GM23338 (cell line): ENCODE measurements around the gene C17orf50. TPM values are rescaled to one million over a fixed set of nuclear protein-coding genes. Genes with fewer than 3 reads are reported as not detected.

ENCODE experiments used
- ATAC-seq: fragments of 200-7000 bp; cut with Tn5 transposase; 3 replicates; pipeline ENCODE4 v1.9.1; 2020
- DNase-seq: peaks from one replicate; pipeline ENCODE4 v3.0.0-alpha.2; 2015; ENCODE audit warnings: low spot score
- H2AFZ ChIP-seq: fragments of 200-600 bp; sonication (generic); 2 replicates; pipeline ENCODE4 v1.8.0; 2016; ENCODE audit warnings: antibody characterized with exemption, mild to moderate bottlenecking, moderate library complexity
- H3F3A ChIP-seq: fragments of 200-600 bp; sonication (generic); replicated peaks from 2 replicates; pipeline ENCODE4 v1.8.0; 2017; ENCODE audit warnings: antibody characterized with exemption, mixed run types, low read depth
- H3K27ac ChIP-seq: fragments of 200-600 bp; sonication (generic); 2 replicates; pipeline ENCODE4 v1.6.1; 2016; ENCODE audit warnings: low read depth
- H3K27me3 ChIP-seq: fragments of 200-600 bp; sonication (generic); 2 replicates; pipeline ENCODE4 v1.8.0; 2016; ENCODE audit warnings: mild to moderate bottlenecking, mixed run types, moderate library complexity; ENCODE audit not compliant: insufficient read depth
- H3K36me3 ChIP-seq: fragments of 200-600 bp; sonication (generic); 2 replicates; pipeline ENCODE4 v1.8.0; 2016; ENCODE audit warnings: mild to moderate bottlenecking; ENCODE audit not compliant: insufficient read depth
- H3K4me1 ChIP-seq: fragments of 200-600 bp; sonication (generic); 2 replicates; pipeline ENCODE4 v1.8.0; 2016; ENCODE audit warnings: mild to moderate bottlenecking, moderate library complexity; ENCODE audit not compliant: insufficient read depth
- H3K4me2 ChIP-seq: fragments of 200-600 bp; sonication (generic); 2 replicates; pipeline ENCODE4 v1.7.1; 2017; ENCODE audit warnings: mixed run types
- H3K4me3 ChIP-seq: fragments of 200-600 bp; sonication (generic); 2 replicates; pipeline ENCODE4 v1.6.1; 2016; ENCODE audit warnings: mixed run types
- H3K79me2 ChIP-seq: fragments of 200-600 bp; sonication (generic); replicated peaks from 2 replicates; pipeline ENCODE4 v1.8.0; 2017; ENCODE audit warnings: mild to moderate bottlenecking; ENCODE audit not compliant: insufficient read depth
- H3K9me2 ChIP-seq: fragments of 200-600 bp; sonication (generic); 2 replicates; pipeline ENCODE4 v1.8.0; 2017; ENCODE audit not compliant: insufficient read depth
- H4K20me1 ChIP-seq: fragments of 200-600 bp; sonication (generic); replicated peaks from 2 replicates; pipeline ENCODE4 v1.8.0; 2017; ENCODE audit warnings: mild to moderate bottlenecking; ENCODE audit not compliant: insufficient read depth
- H3K27ac Mint-ChIP-seq: 2 replicates; pipeline ENCODE4 v1.8.0; 2020; ENCODE audit warnings: inconsistent platforms, mild to moderate bottlenecking, moderate library complexity, mixed read lengths
- H3K27me3 Mint-ChIP-seq: 3 replicates; pipeline ENCODE4 v1.8.0; 2022; ENCODE audit warnings: low read depth, mild to moderate bottlenecking, moderate library complexity, mixed read lengths, inconsistent platforms; ENCODE audit not compliant: insufficient read depth, poor library complexity
- H3K36me3 Mint-ChIP-seq: 3 replicates; pipeline ENCODE4 v1.8.0; 2021; ENCODE audit warnings: low read depth, mild to moderate bottlenecking, inconsistent platforms, moderate library complexity, mixed read lengths
- H3K4me1 Mint-ChIP-seq: 3 replicates; pipeline ENCODE4 v1.8.0; 2020; ENCODE audit warnings: mild to moderate bottlenecking, inconsistent platforms, mixed read lengths
- H3K4me3 Mint-ChIP-seq: 3 replicates; pipeline ENCODE4 v1.8.0; 2021; ENCODE audit warnings: moderate library complexity, mild to moderate bottlenecking, inconsistent platforms, mixed read lengths
- H3K9me3 Mint-ChIP-seq: 3 replicates; pipeline ENCODE4 v1.8.0; 2020; ENCODE audit warnings: moderate library complexity, mild to moderate bottlenecking, inconsistent platforms, mixed read lengths
- CREB1 ChIP-seq: fragments of 250-450 bp; sonication (Bioruptor Pico); IDR thresholded peaks from 2 replicates; pipeline ENCODE4 v1.5.0; 2020; ENCODE audit warnings: low read depth, mild to moderate bottlenecking, moderate library complexity
- EZH2 ChIP-seq: fragments of 200-600 bp; sonication (generic); IDR thresholded peaks from one replicate; pipeline ENCODE4 v1.8.0; 2017; ENCODE audit warnings: antibody characterized with exemption, mild to moderate bottlenecking, low read depth; ENCODE audit not compliant: unreplicated experiment
- EZH2phosphoT487 ChIP-seq: fragments of 200-600 bp; sonication (generic); IDR thresholded peaks from one replicate; pipeline ENCODE4 v1.8.1; 2018; ENCODE audit warnings: antibody characterized with exemption; ENCODE audit not compliant: unreplicated experiment
- JUNB ChIP-seq: IDR thresholded peaks from one replicate; pipeline ENCODE4 v1.6.1; 2016; ENCODE audit warnings: antibody characterized with exemption; ENCODE audit not compliant: unreplicated experiment
- NANOG ChIP-seq: IDR thresholded peaks from 2 replicates; pipeline ENCODE4 v1.6.1; 2016; ENCODE audit warnings: antibody characterized with exemption, borderline replicate concordance
- POLR2AphosphoS5 ChIP-seq: IDR thresholded peaks from 2 replicates; pipeline ENCODE4 v1.6.1; 2016; ENCODE audit warnings: antibody characterized with exemption, low read depth
- STAT1 ChIP-seq: IDR thresholded peaks from one replicate; pipeline ENCODE4 v1.6.1; 2016; ENCODE audit warnings: antibody characterized with exemption; ENCODE audit not compliant: unreplicated experiment
- ZNF114 ChIP-seq: fragments of 250-450 bp; sonication (Bioruptor Pico); IDR thresholded peaks from 2 replicates; pipeline ENCODE4 v1.5.0; 2020; ENCODE audit warnings: mild to moderate bottlenecking, moderate library complexity
- ZNF331 ChIP-seq: fragments of 250-450 bp; sonication (Bioruptor Pico); IDR thresholded peaks from 2 replicates; pipeline ENCODE4 v1.5.0; 2020; ENCODE audit warnings: low read depth, mild to moderate bottlenecking, moderate library complexity
- polyA plus RNA-seq: library from polyadenylated mRNA; unstranded; fragments of >200 nt; fragmentation: Nextera tagmentation; extraction: Ambion mirVana; gene quantifications from 2 replicates; pipeline ENCODE4 v1.2.1, GENCODE V29; 2016
- total RNA-seq: library from RNA; depleted of rRNA; stranded (reverse); fragments of >200 nt; shearing (Covaris generic); gene quantifications from 2 replicates; pipeline ENCODE4 v1.2.3, GENCODE V29; 2014
- TF ChIP-seq, protein P1 (sequence below), 2 experiments: fragments of 200-600 bp in 1 of 2; sonication (generic) in 1 of 2; conservative IDR thresholded peaks; 2 replicates each; pipeline versions ENCODE4 v1.5.1 to v1.6.1; 2016 to 2017; ENCODE audit warnings: antibody characterized with exemption in 2 of 2, low read depth in 2 of 2, mild to moderate bottlenecking in 2 of 2, moderate library complexity in 1 of 2
- TF ChIP-seq, protein P2 (sequence below): IDR thresholded peaks from 2 replicates; pipeline ENCODE4 v1.6.1; 2016; ENCODE audit warnings: antibody characterized with exemption
- TF ChIP-seq, protein P3 (sequence below): fragments of 250-450 bp; sonication (Bioruptor Pico); IDR thresholded peaks from 2 replicates; pipeline ENCODE4 v1.5.0; 2020; ENCODE audit warnings: mild to moderate bottlenecking, moderate library complexity
- TF ChIP-seq, protein P4 (sequence below): IDR thresholded peaks from one replicate; pipeline ENCODE4 v1.6.1; 2018; ENCODE audit warnings: antibody characterized with exemption; ENCODE audit not compliant: unreplicated experiment

The C17orf50 gene
- total and polyA plus RNA-seq, 2 experiments from 2014 or later: 0.74 to 1.6 TPM

DNA sequence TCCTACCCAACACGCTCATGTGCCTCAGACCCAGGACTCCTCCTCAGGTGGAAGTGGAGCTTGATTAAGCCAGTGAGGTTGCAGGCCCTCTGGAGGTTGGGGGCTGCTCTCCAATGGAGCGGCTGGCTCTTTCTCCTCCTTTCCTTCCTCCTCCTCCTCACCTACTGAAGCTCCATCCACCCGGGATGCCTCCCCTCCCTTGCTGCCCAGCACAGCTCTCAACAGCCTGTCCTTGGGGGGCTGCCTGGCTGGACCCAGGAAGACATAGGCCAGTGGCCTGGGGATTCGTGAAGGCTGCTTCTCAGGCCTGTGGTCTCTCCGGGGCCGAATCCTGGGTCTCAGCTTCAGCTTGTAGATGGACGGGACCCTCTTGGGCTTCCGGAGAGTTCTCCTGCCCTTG is 15.9 kb upstream of the C17orf50 start:
- Histone ChIP-seq H4K20me1 (no peaks in the 10 kb centered on the region; the same call in 1 of the 2 replicates), H3K4me3 (no peak overlapping the region), H3K27me3 (peaks cover 46% of the 10 kb centered on the region), H3F3A (peaks cover 8% of the 10 kb centered on the region; the same call in 1 of the 2 replicates), H3K9me2 (peaks cover 6% of the 10 kb centered on the region; the same call in 1 of the 2 replicates), H3K36me3 (no peaks in the 10 kb centered on the region), H3K79me2 (no peaks in the 10 kb centered on the region), H2AFZ (no peak overlapping the region), H3K27ac (no peak overlapping the region), H3K4me1 (peaks cover 9% of the 10 kb centered on the region; the same call in 1 of the 2 replicates), H3K4me2 (no peak overlapping the region)
- DNase-seq: no peak
- Mint-ChIP-seq H3K36me3 (0 out of 3 replicates have a peak, but pooled peaks cover 8% of the 10 kb centered on the region), H3K9me3 (peaks cover 10% of the 10 kb centered on the region; the same call in 2 of the 3 replicates), H3K27ac (no peak overlapping the region), H3K4me1 (peaks cover 16% of the 10 kb centered on the region), H3K4me3 (no peak overlapping the region), H3K27me3 (peaks cover 39% of the 10 kb centered on the region)
- TF ChIP-seq, protein P1, sequence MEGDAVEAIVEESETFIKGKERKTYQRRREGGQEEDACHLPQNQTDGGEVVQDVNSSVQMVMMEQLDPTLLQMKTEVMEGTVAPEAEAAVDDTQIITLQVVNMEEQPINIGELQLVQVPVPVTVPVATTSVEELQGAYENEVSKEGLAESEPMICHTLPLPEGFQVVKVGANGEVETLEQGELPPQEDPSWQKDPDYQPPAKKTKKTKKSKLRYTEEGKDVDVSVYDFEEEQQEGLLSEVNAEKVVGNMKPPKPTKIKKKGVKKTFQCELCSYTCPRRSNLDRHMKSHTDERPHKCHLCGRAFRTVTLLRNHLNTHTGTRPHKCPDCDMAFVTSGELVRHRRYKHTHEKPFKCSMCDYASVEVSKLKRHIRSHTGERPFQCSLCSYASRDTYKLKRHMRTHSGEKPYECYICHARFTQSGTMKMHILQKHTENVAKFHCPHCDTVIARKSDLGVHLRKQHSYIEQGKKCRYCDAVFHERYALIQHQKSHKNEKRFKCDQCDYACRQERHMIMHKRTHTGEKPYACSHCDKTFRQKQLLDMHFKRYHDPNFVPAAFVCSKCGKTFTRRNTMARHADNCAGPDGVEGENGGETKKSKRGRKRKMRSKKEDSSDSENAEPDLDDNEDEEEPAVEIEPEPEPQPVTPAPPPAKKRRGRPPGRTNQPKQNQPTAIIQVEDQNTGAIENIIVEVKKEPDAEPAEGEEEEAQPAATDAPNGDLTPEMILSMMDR (conservative IDR thresholded peaks at IDR 0.05; ENCODE audit: low read depth in 2 of 2): no peak
- no peak for TF ChIP-seq NANOG
- no peak for TF ChIP-seq POLR2AphosphoS5
- no peak for TF ChIP-seq EZH2
- TF ChIP-seq CREB1 (CRISPR knock-in tag): no peak
- no peak for TF ChIP-seq ZNF114 (CRISPR knock-in tag)
- TF ChIP-seq, protein P2, sequence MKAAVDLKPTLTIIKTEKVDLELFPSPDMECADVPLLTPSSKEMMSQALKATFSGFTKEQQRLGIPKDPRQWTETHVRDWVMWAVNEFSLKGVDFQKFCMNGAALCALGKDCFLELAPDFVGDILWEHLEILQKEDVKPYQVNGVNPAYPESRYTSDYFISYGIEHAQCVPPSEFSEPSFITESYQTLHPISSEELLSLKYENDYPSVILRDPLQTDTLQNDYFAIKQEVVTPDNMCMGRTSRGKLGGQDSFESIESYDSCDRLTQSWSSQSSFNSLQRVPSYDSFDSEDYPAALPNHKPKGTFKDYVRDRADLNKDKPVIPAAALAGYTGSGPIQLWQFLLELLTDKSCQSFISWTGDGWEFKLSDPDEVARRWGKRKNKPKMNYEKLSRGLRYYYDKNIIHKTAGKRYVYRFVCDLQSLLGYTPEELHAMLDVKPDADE: no peak
- no peak for TF ChIP-seq ZNF331 (CRISPR knock-in tag)
- no peak for TF ChIP-seq JUNB
- TF ChIP-seq STAT1: no peak
- TF ChIP-seq EZH2phosphoT487: no peak
- TF ChIP-seq, protein P3, sequence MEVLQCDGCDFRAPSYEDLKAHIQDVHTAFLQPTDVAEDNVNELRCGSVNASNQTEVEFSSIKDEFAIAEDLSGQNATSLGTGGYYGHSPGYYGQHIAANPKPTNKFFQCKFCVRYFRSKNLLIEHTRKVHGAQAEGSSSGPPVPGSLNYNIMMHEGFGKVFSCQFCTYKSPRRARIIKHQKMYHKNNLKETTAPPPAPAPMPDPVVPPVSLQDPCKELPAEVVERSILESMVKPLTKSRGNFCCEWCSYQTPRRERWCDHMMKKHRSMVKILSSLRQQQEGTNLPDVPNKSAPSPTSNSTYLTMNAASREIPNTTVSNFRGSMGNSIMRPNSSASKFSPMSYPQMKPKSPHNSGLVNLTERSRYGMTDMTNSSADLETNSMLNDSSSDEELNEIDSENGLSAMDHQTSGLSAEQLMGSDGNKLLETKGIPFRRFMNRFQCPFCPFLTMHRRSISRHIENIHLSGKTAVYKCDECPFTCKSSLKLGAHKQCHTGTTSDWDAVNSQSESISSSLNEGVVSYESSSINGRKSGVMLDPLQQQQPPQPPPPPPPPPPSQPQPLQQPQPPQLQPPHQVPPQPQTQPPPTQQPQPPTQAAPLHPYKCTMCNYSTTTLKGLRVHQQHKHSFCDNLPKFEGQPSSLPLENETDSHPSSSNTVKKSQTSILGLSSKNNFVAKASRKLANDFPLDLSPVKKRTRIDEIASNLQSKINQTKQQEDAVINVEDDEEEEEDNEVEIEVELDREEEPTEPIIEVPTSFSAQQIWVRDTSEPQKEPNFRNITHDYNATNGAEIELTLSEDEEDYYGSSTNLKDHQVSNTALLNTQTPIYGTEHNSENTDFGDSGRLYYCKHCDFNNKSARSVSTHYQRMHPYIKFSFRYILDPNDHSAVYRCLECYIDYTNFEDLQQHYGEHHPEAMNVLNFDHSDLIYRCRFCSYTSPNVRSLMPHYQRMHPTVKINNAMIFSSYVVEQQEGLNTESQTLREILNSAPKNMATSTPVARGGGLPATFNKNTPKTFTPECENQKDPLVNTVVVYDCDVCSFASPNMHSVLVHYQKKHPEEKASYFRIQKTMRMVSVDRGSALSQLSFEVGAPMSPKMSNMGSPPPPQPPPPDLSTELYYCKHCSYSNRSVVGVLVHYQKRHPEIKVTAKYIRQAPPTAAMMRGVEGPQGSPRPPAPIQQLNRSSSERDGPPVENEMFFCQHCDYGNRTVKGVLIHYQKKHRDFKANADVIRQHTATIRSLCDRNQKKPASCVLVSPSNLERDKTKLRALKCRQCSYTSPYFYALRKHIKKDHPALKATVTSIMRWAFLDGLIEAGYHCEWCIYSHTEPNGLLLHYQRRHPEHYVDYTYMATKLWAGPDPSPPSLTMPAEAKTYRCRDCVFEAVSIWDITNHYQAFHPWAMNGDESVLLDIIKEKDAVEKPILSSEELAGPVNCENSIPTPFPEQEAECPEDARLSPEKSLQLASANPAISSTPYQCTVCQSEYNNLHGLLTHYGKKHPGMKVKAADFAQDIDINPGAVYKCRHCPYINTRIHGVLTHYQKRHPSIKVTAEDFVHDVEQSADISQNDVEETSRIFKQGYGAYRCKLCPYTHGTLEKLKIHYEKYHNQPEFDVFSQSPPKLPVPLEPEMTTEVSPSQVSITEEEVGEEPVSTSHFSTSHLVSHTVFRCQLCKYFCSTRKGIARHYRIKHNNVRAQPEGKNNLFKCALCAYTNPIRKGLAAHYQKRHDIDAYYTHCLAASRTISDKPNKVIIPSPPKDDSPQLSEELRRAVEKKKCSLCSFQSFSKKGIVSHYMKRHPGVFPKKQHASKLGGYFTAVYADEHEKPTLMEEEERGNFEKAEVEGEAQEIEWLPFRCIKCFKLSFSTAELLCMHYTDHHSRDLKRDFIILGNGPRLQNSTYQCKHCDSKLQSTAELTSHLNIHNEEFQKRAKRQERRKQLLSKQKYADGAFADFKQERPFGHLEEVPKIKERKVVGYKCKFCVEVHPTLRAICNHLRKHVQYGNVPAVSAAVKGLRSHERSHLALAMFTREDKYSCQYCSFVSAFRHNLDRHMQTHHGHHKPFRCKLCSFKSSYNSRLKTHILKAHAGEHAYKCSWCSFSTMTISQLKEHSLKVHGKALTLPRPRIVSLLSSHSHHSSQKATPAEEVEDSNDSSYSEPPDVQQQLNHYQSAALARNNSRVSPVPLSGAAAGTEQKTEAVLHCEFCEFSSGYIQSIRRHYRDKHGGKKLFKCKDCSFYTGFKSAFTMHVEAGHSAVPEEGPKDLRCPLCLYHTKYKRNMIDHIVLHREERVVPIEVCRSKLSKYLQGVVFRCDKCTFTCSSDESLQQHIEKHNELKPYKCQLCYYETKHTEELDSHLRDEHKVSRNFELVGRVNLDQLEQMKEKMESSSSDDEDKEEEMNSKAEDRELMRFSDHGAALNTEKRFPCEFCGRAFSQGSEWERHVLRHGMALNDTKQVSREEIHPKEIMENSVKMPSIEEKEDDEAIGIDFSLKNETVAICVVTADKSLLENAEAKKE (CRISPR knock-in tag): no peak
- TF ChIP-seq, protein P4, sequence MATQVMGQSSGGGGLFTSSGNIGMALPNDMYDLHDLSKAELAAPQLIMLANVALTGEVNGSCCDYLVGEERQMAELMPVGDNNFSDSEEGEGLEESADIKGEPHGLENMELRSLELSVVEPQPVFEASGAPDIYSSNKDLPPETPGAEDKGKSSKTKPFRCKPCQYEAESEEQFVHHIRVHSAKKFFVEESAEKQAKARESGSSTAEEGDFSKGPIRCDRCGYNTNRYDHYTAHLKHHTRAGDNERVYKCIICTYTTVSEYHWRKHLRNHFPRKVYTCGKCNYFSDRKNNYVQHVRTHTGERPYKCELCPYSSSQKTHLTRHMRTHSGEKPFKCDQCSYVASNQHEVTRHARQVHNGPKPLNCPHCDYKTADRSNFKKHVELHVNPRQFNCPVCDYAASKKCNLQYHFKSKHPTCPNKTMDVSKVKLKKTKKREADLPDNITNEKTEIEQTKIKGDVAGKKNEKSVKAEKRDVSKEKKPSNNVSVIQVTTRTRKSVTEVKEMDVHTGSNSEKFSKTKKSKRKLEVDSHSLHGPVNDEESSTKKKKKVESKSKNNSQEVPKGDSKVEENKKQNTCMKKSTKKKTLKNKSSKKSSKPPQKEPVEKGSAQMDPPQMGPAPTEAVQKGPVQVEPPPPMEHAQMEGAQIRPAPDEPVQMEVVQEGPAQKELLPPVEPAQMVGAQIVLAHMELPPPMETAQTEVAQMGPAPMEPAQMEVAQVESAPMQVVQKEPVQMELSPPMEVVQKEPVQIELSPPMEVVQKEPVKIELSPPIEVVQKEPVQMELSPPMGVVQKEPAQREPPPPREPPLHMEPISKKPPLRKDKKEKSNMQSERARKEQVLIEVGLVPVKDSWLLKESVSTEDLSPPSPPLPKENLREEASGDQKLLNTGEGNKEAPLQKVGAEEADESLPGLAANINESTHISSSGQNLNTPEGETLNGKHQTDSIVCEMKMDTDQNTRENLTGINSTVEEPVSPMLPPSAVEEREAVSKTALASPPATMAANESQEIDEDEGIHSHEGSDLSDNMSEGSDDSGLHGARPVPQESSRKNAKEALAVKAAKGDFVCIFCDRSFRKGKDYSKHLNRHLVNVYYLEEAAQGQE: no peak
- ATAC-seq: no peak
